H9 (cell line): ENCODE results near the gene CELF5. TPM values are rescaled to one million over a fixed set of nuclear protein-coding genes. Genes with fewer than 3 reads are reported as not detected.
A peak's percentile ranks its signal among the peaks of the same experiment; 100 is the strongest.

ENCODE experiments used
- DNase-seq: peaks from one replicate; pipeline ENCODE4 v3.0.0-alpha.2; 2017
- H2AFZ ChIP-seq: one replicate; pipeline ENCODE4 v1.6.1; 2013; ENCODE audit warnings: mild to moderate bottlenecking, low read length, control low read depth, moderate library complexity
- H2AK5ac ChIP-seq: 2 replicates; pipeline ENCODE4 v1.6.1; 2013; ENCODE audit warnings: low read length, control low read depth, mixed read lengths; ENCODE audit not compliant: insufficient read length
- H2BK120ac ChIP-seq: one replicate; pipeline ENCODE4 v1.6.1; 2013; ENCODE audit warnings: low read depth, mild to moderate bottlenecking, low read length, control low read depth, inconsistent platforms; ENCODE audit not compliant: poor library complexity, severe bottlenecking
- H2BK12ac ChIP-seq: 2 replicates; pipeline ENCODE4 v1.6.1; 2013; ENCODE audit warnings: low read length, control low read depth, mixed read lengths, low read depth; ENCODE audit not compliant: insufficient read length
- H2BK15ac ChIP-seq: 2 replicates; pipeline ENCODE4 v1.6.1; 2013; ENCODE audit warnings: low read depth, low read length, control low read depth
- H2BK20ac ChIP-seq: one replicate; pipeline ENCODE4 v1.6.1; 2013; ENCODE audit warnings: low read depth, mild to moderate bottlenecking, low read length, control low read depth, inconsistent platforms; ENCODE audit not compliant: poor library complexity, severe bottlenecking
- H2BK5ac ChIP-seq: 2 replicates; pipeline ENCODE4 v1.6.1; 2013; ENCODE audit warnings: low read length, control low read depth, mixed read lengths; ENCODE audit not compliant: insufficient read length
- H3K14ac ChIP-seq: 2 replicates; pipeline ENCODE4 v1.6.1; 2013; ENCODE audit warnings: low read length, control low read depth; ENCODE audit not compliant: insufficient read depth
- H3K18ac ChIP-seq: 2 replicates; pipeline ENCODE4 v1.6.1; 2013; ENCODE audit warnings: low read depth, mild to moderate bottlenecking, mixed read lengths, low read length, control low read depth; ENCODE audit not compliant: insufficient read length
- H3K23ac ChIP-seq: 2 replicates; pipeline ENCODE4 v1.6.1; 2013; ENCODE audit warnings: low read length, control low read depth, mixed read lengths, low read depth; ENCODE audit not compliant: insufficient read length
- H3K23me2 ChIP-seq: 2 replicates; pipeline ENCODE4 v1.6.1; 2013; ENCODE audit warnings: low read depth, mild to moderate bottlenecking, mixed read lengths, low read length, control low read depth; ENCODE audit not compliant: insufficient read length, poor library complexity, severe bottlenecking
- H3K27ac ChIP-seq: 2 replicates; pipeline ENCODE4 v1.5.1; 2013; ENCODE audit warnings: low read length, control low read depth, mixed read lengths, low read depth; ENCODE audit not compliant: insufficient read length
- H3K27me3 ChIP-seq: 2 replicates; pipeline ENCODE4 v1.6.1; 2013; ENCODE audit warnings: low read length, control low read depth, inconsistent platforms; ENCODE audit not compliant: insufficient read depth
- H3K4ac ChIP-seq: 2 replicates; pipeline ENCODE4 v1.6.1; 2013; ENCODE audit warnings: low read depth, mild to moderate bottlenecking, control low read depth, inconsistent platforms, low read length, moderate library complexity
- H3K4me1 ChIP-seq: 2 replicates; pipeline ENCODE4 v1.6.1; 2013; ENCODE audit warnings: low read length, control low read depth, inconsistent platforms; ENCODE audit not compliant: insufficient read depth
- H3K4me2 ChIP-seq: 2 replicates; pipeline ENCODE4 v1.6.1; 2013; ENCODE audit warnings: low read length, control low read depth, mixed read lengths; ENCODE audit not compliant: insufficient read length, insufficient read depth
- H3K56ac ChIP-seq: 2 replicates; pipeline ENCODE4 v1.6.1; 2013; ENCODE audit warnings: low read depth, mild to moderate bottlenecking, mixed read lengths, low read length, control low read depth; ENCODE audit not compliant: insufficient read length
- H3K79me1 ChIP-seq: 2 replicates; pipeline ENCODE4 v1.6.1; 2013; ENCODE audit warnings: low read depth, mild to moderate bottlenecking, moderate library complexity, low read length, control low read depth, inconsistent platforms; ENCODE audit not compliant: insufficient read depth, poor library complexity, severe bottlenecking
- H3K79me2 ChIP-seq: 2 replicates; pipeline ENCODE4 v1.6.1; 2013; ENCODE audit warnings: low read length, control low read depth, inconsistent platforms; ENCODE audit not compliant: insufficient read depth
- H3K9ac ChIP-seq: 2 replicates; pipeline ENCODE4 v1.6.1; 2013; ENCODE audit warnings: low read length, control low read depth, mixed read lengths; ENCODE audit not compliant: insufficient read length; ENCODE audit errors: extremely low read depth
- H3K9me3 ChIP-seq: one replicate; pipeline ENCODE4 v1.6.1; 2013; ENCODE audit warnings: low read depth, low read length, inconsistent platforms; ENCODE audit not compliant: control insufficient read depth
- H3T11ph ChIP-seq: one replicate; pipeline ENCODE4 v1.6.1; 2013; ENCODE audit warnings: mild to moderate bottlenecking, low read length, control low read depth, inconsistent platforms
- H4K20me1 ChIP-seq: one replicate; pipeline ENCODE4 v1.6.1; 2013; ENCODE audit not compliant: control insufficient read depth, insufficient read length, insufficient read depth
- H4K5ac ChIP-seq: 2 replicates; pipeline ENCODE4 v1.6.1; 2013; ENCODE audit warnings: low read depth, mild to moderate bottlenecking, mixed read lengths, low read length, control low read depth; ENCODE audit not compliant: insufficient read length
- H4K8ac ChIP-seq: replicated peaks from 2 replicates; pipeline ENCODE4 v1.6.1; 2013; ENCODE audit warnings: low read length, control low read depth, mixed read lengths, low read depth; ENCODE audit not compliant: insufficient read length
- H4K91ac ChIP-seq: 2 replicates; pipeline ENCODE4 v1.6.1; 2013; ENCODE audit warnings: low read depth, mild to moderate bottlenecking, moderate library complexity, mixed read lengths, low read length, control low read depth; ENCODE audit not compliant: insufficient read length
- H3K27ac Mint-ChIP-seq, 3 experiments: 2 replicates in 2 of 3; 3 replicates in 1 of 3; pipeline ENCODE4 v1.8.0; 2020 to 2021; ENCODE audit warnings: mixed read lengths in 3 of 3, mild to moderate bottlenecking in 1 of 3, moderate library complexity in 1 of 3
- H3K27me3 Mint-ChIP-seq: 2 replicates; pipeline ENCODE4 v1.8.0; 2021; ENCODE audit warnings: low read depth, mild to moderate bottlenecking, moderate library complexity, mixed read lengths
- H3K36me3 Mint-ChIP-seq, 3 experiments: 2 replicates in 2 of 3; 3 replicates in 1 of 3; pipeline ENCODE4 v1.8.0; 2020 to 2021; ENCODE audit warnings: low read depth in 3 of 3, mixed read lengths in 3 of 3; ENCODE audit not compliant: insufficient read depth in 1 of 3
- H3K4me1 Mint-ChIP-seq, 2 experiments: 2 replicates each; pipeline ENCODE4 v1.8.0; 2020; ENCODE audit warnings: mixed read lengths in 2 of 2
- H3K4me3 Mint-ChIP-seq, 2 experiments: 2 replicates in 1 of 2; 3 replicates in 1 of 2; pipeline ENCODE4 v1.8.0; 2020 to 2021; ENCODE audit warnings: mild to moderate bottlenecking in 2 of 2, mixed read lengths in 2 of 2, moderate library complexity in 1 of 2
- H3K9me3 Mint-ChIP-seq, 2 experiments: 2 replicates in 1 of 2; 3 replicates in 1 of 2; pipeline ENCODE4 v1.8.0; 2020; ENCODE audit warnings: mild to moderate bottlenecking in 2 of 2, mixed read lengths in 2 of 2, moderate library complexity in 1 of 2
- CTCF ChIP-seq: fragments of 200-600 bp; sonication (generic); conservative IDR thresholded peaks from 3 replicates; pipeline ENCODE4 v1.8.0; 2021; ENCODE audit warnings: antibody characterized with exemption, mild to moderate bottlenecking
- WGBS: extraction: QIAGEN DNeasy Blood & Tissue Kit; methylation state at CpG from one replicate; pipeline ENCODE4 v1.1.7; 2013; ENCODE audit warnings: missing lambda C conversion rate, low lambda C conversion rate, mixed read lengths; ENCODE audit not compliant: insufficient read length; ENCODE audit errors: extremely low coverage; 5-methylcytosine and 5-hydroxymethylcytosine counted together
- total RNA-seq: library from RNA; stranded (reverse); gene quantifications from 2 replicates; pipeline ENCODE4 v1.2.1, GENCODE V29; 2021

The CELF5 gene
- total RNA-seq, 1 experiment from 2014 or later: 4.8 TPM

GRCh38 chr19:3225677-3226093, 1.2 kb downstream of the CELF5 start:
- H3K9ac ChIP-seq: no peak overlapping the region
- no peak overlapping the region for H4K91ac ChIP-seq
- WGBS: no CpG with 5 or more reads among the region's 16 CpGs
- peaks cover 0 to 3% (median 0%) of the 10 kb centered on the region in 3 experiments; a peak in 4 of 7 replicates for H3K36me3 Mint-ChIP-seq
- H2BK15ac ChIP-seq: no peak overlapping the region
- no peaks in the 10 kb centered on the region for H3K9me3 Mint-ChIP-seq
- peak overlapping the region; percentile 43 for H3K4me2 ChIP-seq
- H3K4me3 Mint-ChIP-seq: peak overlapping the region; percentile 46 to 82; a peak in 4 of 5 replicates
- peaks cover 29% of the 10 kb centered on the region for H3K27me3 Mint-ChIP-seq
- peaks cover 6 to 28% of the 10 kb centered on the region in 2 experiments; a peak in 3 of 4 replicates for H3K4me1 Mint-ChIP-seq
- no peaks in the 10 kb centered on the region for H3K27me3 ChIP-seq
- no peak overlapping the region for H2AFZ ChIP-seq
- H2BK5ac ChIP-seq: no peak overlapping the region
- H2BK20ac ChIP-seq: no peak overlapping the region
- DNase-seq: no peak
- H3K14ac ChIP-seq: no peak overlapping the region; the same call in 1 of the 2 replicates
- no peaks in the 10 kb centered on the region for H3K9me3 ChIP-seq
- no peaks in the 10 kb centered on the region for H3K4me1 ChIP-seq
- H3K27ac Mint-ChIP-seq: no peak overlapping the region
- H4K20me1 ChIP-seq: no peaks in the 10 kb centered on the region
- H4K5ac ChIP-seq: no peak overlapping the region
- H2AK5ac ChIP-seq: no peak overlapping the region
- no peak overlapping the region for H3K23ac ChIP-seq
- no peak overlapping the region for H3T11ph ChIP-seq
- H2BK12ac ChIP-seq: no peak overlapping the region
- no peak overlapping the region for H3K27ac ChIP-seq
- H3K79me2 ChIP-seq: no peaks in the 10 kb centered on the region
- H3K23me2 ChIP-seq: peaks cover 5% of the 10 kb centered on the region
- H2BK120ac ChIP-seq: no peak overlapping the region
- no peak overlapping the region for H4K8ac ChIP-seq
- no peak overlapping the region for H3K18ac ChIP-seq
- H3K4ac ChIP-seq: no peak overlapping the region
- H3K56ac ChIP-seq: no peak overlapping the region
- TF ChIP-seq CTCF: no peak
- H3K79me1 ChIP-seq: no peaks in the 10 kb centered on the region
